ENCODE measurements around the gene RUNX1.

DNA sequence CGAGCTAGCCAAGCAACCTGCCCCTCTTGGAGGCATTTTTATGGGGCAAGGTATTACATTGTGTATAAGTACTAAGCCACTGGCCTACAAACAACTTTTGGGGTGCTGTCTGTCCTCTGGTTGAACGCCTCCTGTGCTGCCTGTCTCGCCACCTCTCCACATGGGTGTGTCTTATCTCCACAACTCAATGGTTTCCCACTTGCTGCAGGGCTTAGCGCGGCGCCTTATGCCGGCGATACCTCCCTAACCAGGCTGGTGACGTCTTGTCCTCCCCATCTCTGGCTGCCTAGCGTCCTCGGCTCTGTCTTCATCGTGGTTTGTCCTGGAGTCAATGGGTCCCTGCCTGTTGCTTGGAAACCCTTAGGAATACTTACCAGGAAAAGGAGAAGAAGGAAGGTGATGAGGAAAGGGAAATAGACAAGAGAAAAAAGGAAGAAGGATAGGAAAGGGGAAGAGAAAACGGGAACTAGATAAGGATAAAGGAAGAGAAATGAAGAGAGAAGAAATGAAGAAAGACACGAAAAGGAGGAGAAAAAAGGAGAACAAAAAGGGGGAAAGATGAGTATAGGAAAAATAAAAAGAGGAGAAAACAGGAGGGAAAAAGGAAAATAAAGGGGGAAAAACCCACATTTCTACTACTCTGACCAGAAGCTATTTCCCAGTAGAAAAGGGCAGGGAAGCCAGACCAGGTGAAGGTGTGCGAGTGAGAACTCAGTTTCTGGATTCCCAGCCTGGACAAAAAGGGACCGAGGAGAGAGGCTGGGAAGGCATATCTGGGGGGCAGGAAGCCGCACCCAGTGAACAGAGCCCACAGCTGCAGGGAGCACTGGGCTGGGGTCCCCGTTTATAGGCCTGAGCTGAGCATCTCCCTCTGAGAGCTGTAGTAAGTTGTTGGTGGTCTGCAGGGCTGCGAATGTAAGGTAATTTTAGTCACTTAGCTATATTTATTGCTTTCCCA, 294.1 kb downstream of the RUNX1 start:
- TF ChIP-seq POLR2A (IDR thresholded peaks at IDR 0.05; ENCODE audit: low read length) (no peak), GATA1 (IDR thresholded peaks at IDR 0.05; ENCODE audit: low read depth, low read length) (no peak)

All from erythroblast (primary cell).